ENCODE results near the gene SPATA9.

Gene SPATA9

DNA sequence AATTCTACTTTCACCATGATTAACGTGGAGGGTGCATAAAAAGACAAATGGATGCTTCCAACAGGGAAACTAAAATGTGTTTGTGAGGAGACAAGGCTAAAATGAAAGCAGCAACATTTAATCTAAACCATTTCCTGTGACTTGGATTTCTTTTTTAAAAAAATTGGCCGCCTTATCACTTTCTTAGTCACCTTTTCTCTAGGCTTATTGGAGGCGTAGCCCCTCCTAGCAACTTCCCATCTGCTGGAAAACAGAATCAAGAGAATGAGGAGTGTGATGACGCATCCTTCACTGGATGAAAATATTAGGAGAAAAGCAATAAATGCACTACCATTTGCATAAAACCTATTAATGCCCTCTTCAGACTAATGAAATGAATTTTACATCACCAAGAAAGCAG lies 63.7 kb downstream of the SPATA9 start:
- no peak for DNase-seq

DNA sequence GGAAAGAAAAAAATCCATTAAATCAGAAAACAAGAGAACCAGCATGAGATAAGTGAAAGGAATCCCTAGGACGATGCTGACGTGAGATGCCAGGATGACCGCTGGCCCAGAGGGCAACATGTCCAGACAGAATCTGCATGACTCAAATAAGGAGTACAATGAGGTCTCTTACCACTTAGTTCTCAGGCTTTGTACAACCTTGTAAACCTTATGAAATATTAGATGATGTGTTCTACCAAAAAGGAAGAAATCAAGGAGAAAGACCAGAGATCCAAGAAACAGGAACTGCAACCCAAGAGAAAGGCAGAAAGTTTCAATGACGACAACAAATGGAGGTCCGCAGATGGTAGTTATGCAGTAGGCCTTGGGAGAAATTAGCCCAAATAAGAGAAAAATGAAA lies 65.7 kb downstream of the SPATA9 start:
- no peak for DNase-seq

GRCh38 chr5:95615164-95615467 lies 67.7 kb downstream of the SPATA9 start:
- DNase-seq: no peak

GRCh38 chr5:95613514-95613913 lies 69.3 kb downstream of the SPATA9 start:
- no peak for DNase-seq

GRCh38 chr5:95611396-95611795 lies 71.4 kb downstream of the SPATA9 start:
- DNase-seq: no peak

GRCh38 chr5:95610546-95610945 lies 72.2 kb downstream of the SPATA9 start:
- no peak for DNase-seq

GRCh38 chr5:95609711-95610110 lies 73.1 kb downstream of the SPATA9 start:
- no peak for DNase-seq

Measured in suppressor macrophage (primary cell).